ENCODE data around the gene PDCD11. TPM values are rescaled to one million over a fixed set of nuclear protein-coding genes. Genes with fewer than 3 reads are reported as not detected.

PDCD11 gene
- total RNA-seq, 4 donors from 2014 or later = 16.7 to 32.6 (median 26.2) TPM

DNA sequence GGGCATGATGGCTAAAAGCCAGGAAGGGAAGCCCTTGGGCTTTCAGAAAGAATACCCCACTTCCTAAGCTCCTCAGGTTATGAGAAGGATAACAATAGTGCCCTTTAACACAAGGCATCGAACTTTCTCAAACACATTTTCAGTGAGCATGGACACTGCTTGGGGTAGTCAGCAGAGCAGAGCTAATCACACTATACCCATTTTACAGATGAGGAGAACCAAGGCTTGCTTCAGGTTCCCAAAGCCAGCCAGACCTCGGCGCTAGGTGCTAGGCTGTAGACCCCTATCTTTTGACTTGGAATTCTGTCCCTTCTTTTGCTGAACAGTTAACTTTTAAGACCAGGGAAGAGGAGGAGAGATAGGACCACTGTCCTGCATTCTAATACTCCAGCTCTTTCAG is 98.9 kb downstream of the PDCD11 start:
- 90 to 100% methylated on average over 1 to 3 of the region's 3 CpGs for WGBS, 2 donors
- H3K27ac ChIP-seq = no peak overlapping the region

More for the DNA sequence above, 98.9 kb downstream of the PDCD11 start:
- H3K4me3 ChIP-seq = no peak overlapping the region
- H3K36me3 ChIP-seq = no peaks in the 10 kb centered on the region
- peaks cover 0 to 93% (median 10%) of the 10 kb centered on the region in 4 donors for H3K27me3 ChIP-seq
- no peaks in the 10 kb centered on the region for H3K9me3 ChIP-seq
- intact Hi-C loops (cut with DNase I) = no loop called here
- H3K4me1 ChIP-seq = peaks cover 9 to 28% (median 14%) of the 10 kb centered on the region in 3 donors
- DNase-seq = no peak
- TF ChIP-seq POLR2A (IDR thresholded peaks at IDR 0.05) (no peak), CTCF (IDR thresholded peaks at IDR 0.05) (no peak)

Other genes starting within 250 kb of the PDCD11 start
- gene NT5C2, start 203.4 kb upstream of the PDCD11 start, total RNA-seq = 10 to 100 TPM; 91.2 to 98.3 (median 92.5) TPM
- gene RPEL1, start 150.7 kb upstream of the PDCD11 start, total RNA-seq = not detected
- gene INA, start 119.5 kb upstream of the PDCD11 start, total RNA-seq = 1 to 10 TPM in 3 of 4 donors, under 1 TPM in 1; 0.38 to 2.5 (median 1.4) TPM
- 10 to 100 TPM in 1 of 4 donors, 1 to 10 TPM in 3; 3.3 to 11.3 (median 7.8) TPM for gene PCGF6, start 45.5 kb upstream of the PDCD11 start, total RNA-seq
- 1 to 10 TPM; 2.0 to 5.7 (median 4.5) TPM for gene TAF5, start 28.6 kb upstream of the PDCD11 start, total RNA-seq
- 100 to 1,000 TPM; 264 to 497 (median 417) TPM for gene ATP5MK, start 151 bp upstream of the PDCD11 start, total RNA-seq
- gene CALHM2, start 55.7 kb downstream of the PDCD11 start, total RNA-seq = 10 to 100 TPM in 2 of 4 donors, 1 to 10 TPM in 2; 5.0 to 40.1 (median 9.3) TPM
- gene CALHM1, start 62.3 kb downstream of the PDCD11 start, total RNA-seq = not detected
- gene CALHM3, start 82.6 kb downstream of the PDCD11 start, total RNA-seq = not detected
- under 1 TPM in 1 of 4 donors, not detected in 3; 0.19 TPM for gene NEURL1, start 97.1 kb downstream of the PDCD11 start, total RNA-seq

All from esophagus squamous epithelium (tissue), 5 donors.